ENCODE measurements around the gene RELB.

Gene RELB

DNA sequence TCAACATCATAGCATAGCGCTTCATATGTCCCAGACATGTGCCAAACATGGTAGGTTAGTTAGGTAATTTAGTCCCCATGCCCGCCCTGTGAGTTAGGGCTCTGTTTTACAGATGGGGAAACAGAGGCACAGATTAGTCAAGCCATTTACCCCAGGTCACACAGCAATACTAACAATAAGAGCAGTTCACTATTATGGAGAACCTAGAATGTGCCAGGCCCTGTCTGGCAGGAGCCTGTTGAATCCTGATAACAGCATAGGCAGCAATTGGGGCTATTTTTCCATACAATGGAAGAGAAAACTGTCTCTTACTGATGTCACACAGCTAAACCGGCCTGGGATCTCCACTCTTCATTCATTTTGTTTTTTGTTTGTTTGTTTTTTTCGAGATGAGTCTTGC lies 85.2 kb downstream of the RELB start:
- TF ChIP-seq, protein P1, sequence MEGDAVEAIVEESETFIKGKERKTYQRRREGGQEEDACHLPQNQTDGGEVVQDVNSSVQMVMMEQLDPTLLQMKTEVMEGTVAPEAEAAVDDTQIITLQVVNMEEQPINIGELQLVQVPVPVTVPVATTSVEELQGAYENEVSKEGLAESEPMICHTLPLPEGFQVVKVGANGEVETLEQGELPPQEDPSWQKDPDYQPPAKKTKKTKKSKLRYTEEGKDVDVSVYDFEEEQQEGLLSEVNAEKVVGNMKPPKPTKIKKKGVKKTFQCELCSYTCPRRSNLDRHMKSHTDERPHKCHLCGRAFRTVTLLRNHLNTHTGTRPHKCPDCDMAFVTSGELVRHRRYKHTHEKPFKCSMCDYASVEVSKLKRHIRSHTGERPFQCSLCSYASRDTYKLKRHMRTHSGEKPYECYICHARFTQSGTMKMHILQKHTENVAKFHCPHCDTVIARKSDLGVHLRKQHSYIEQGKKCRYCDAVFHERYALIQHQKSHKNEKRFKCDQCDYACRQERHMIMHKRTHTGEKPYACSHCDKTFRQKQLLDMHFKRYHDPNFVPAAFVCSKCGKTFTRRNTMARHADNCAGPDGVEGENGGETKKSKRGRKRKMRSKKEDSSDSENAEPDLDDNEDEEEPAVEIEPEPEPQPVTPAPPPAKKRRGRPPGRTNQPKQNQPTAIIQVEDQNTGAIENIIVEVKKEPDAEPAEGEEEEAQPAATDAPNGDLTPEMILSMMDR (IDR thresholded peaks at IDR 0.05), result no peak

GRCh38 chr19:45087531-45087930 lies 86.3 kb downstream of the RELB start:
- TF ChIP-seq, protein P1 (IDR thresholded peaks at IDR 0.05), result no peak

Data from LNCAP (cell line).